Liver (tissue), 3 donors: ENCODE data around the gene TAPT1.

ENCODE experiments used
- GABPA ChIP-seq, 2 donors: IDR thresholded peaks in 1 of 2; conservative IDR thresholded peaks in 1 of 2; 2 replicates each; pipeline ENCODE4 v1.6.1; 2016; ENCODE audit warnings: antibody characterized with exemption in 2 of 2, mild to moderate bottlenecking in 1 of 2, moderate library complexity in 1 of 2
- JUND ChIP-seq, 2 donors: IDR thresholded peaks; 2 replicates each; pipeline ENCODE4 v1.6.1; 2016; ENCODE audit warnings: antibody characterized with exemption in 2 of 2
- TF ChIP-seq, protein P1 (sequence below): fragments of 150-350 bp; IDR thresholded peaks from 2 replicates; pipeline ENCODE4 v1.5.1; 2017; ENCODE audit warnings: improper control_type of control experiment, low read depth, low read length; ENCODE audit not compliant: missing input control
- TF ChIP-seq, protein P2 (sequence below): IDR thresholded peaks from 2 replicates; pipeline ENCODE4 v1.6.1; 2016; ENCODE audit warnings: antibody characterized with exemption
- donor health status: healthy.
- donor health status: healthy.

- TF ChIP-seq, protein P1, sequence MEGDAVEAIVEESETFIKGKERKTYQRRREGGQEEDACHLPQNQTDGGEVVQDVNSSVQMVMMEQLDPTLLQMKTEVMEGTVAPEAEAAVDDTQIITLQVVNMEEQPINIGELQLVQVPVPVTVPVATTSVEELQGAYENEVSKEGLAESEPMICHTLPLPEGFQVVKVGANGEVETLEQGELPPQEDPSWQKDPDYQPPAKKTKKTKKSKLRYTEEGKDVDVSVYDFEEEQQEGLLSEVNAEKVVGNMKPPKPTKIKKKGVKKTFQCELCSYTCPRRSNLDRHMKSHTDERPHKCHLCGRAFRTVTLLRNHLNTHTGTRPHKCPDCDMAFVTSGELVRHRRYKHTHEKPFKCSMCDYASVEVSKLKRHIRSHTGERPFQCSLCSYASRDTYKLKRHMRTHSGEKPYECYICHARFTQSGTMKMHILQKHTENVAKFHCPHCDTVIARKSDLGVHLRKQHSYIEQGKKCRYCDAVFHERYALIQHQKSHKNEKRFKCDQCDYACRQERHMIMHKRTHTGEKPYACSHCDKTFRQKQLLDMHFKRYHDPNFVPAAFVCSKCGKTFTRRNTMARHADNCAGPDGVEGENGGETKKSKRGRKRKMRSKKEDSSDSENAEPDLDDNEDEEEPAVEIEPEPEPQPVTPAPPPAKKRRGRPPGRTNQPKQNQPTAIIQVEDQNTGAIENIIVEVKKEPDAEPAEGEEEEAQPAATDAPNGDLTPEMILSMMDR, result no peak
- TF ChIP-seq, protein P2, sequence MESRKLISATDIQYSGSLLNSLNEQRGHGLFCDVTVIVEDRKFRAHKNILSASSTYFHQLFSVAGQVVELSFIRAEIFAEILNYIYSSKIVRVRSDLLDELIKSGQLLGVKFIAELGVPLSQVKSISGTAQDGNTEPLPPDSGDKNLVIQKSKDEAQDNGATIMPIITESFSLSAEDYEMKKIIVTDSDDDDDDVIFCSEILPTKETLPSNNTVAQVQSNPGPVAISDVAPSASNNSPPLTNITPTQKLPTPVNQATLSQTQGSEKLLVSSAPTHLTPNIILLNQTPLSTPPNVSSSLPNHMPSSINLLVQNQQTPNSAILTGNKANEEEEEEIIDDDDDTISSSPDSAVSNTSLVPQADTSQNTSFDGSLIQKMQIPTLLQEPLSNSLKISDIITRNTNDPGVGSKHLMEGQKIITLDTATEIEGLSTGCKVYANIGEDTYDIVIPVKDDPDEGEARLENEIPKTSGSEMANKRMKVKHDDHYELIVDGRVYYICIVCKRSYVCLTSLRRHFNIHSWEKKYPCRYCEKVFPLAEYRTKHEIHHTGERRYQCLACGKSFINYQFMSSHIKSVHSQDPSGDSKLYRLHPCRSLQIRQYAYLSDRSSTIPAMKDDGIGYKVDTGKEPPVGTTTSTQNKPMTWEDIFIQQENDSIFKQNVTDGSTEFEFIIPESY, result no peak
- TF ChIP-seq GABPA (IDR thresholded peaks at IDR 0.05 in 1 of 2, conservative IDR thresholded peaks at IDR 0.05 in 1 of 2) (no peak), JUND (IDR thresholded peaks at IDR 0.05) (no peak)
Observed at GRCh38 chr4:16212138-16212782, 14.0 kb downstream of the TAPT1 start.
